ENCODE results near the gene KIFC3. TPM values are rescaled to one million over a fixed set of nuclear protein-coding genes. Genes with fewer than 3 reads are reported as not detected.

Gene KIFC3
- total and polyA plus RNA-seq, 2 of the 13 experiments (the other 11 are each of a cell fraction or from before 2014, with no cell fraction given) = 42.1 to 45.3 TPM

GRCh38 chr16:57734925-57735754 is 67.2 kb downstream of the KIFC3 start (continued):
- peak; percentile 27; the same call in 1 of the 2 replicates for TF ChIP-seq ZBTB49 (CRISPR knock-in tag; IDR thresholded peaks at IDR 0.05; ENCODE audit: borderline replicate concordance)

GRCh38 chr16:57734308-57734924 is 67.9 kb downstream of the KIFC3 start:
- Histone ChIP-seq H3K9ac (ENCODE audit: insufficient read depth, low read depth, low read length) (peak overlapping the region; percentile 86), H3K9me3 (ENCODE audit: low read length) (no peaks in the 10 kb centered on the region), H3K79me2 (ENCODE audit: insufficient read depth, low read length) (no peaks in the 10 kb centered on the region), H3K27me3 (ENCODE audit: control insufficient read depth in 1 of 2, insufficient read depth in 2 of 2, low read length in 2 of 2) (no peaks in the 10 kb centered on the region; a peak in 1 of 5 replicates), H3K4me3 (replicated peaks in 1 of 3; ENCODE audit: insufficient read depth in 1 of 3, low read depth in 2 of 3, low read length in 3 of 3) (peak overlapping the region; percentile 63 to 82 (median 64)), H3K36me3 (replicated peaks in 1 of 2; ENCODE audit: control insufficient read depth in 1 of 2, insufficient read depth in 2 of 2, low read length in 2 of 2) (no peaks in the 10 kb centered on the region), H2AFZ (ENCODE audit: low read length) (no peak overlapping the region), H3K4me2 (ENCODE audit: low read depth, low read length) (peak overlapping the region; percentile 98), H3K4me1 (ENCODE audit: insufficient read depth, low read length) (peaks cover 37% of the 10 kb centered on the region), H4K20me1 (ENCODE audit: insufficient read depth, low read length) (no peaks in the 10 kb centered on the region), H3K27ac (ENCODE audit: extremely low read length, insufficient read depth, low read length) (peak overlapping the region; percentile 81)
- TSS peak; percentile 96 for BruUV-seq (replicated peaks)
- ATAC-seq (no peak), FAIRE-seq (peak; percentile 32), DNase-seq (ENCODE audit: low spot score) (no peak)
- intact Hi-C loops (cut with micrococcal nuclease; ENCODE audit: unreplicated experiment) = loop anchor here (10.0 kb wide), 1 partner anchor 270 kb away; the partner anchor contains the start of genes USB1 and ZNF319
- CTCF ChIA-PET (ENCODE audit: low intra/inter-chr PET ratio, low total read pairs) = interaction anchor here (0.7 kb wide), 1 partner anchor 136 kb away, joined by 3 read pairs; no protein-coding TSS in a partner anchor
- WGBS (ENCODE audit: low lambda C conversion rate) = 76% methylated on average over 12 of the region's 20 CpGs
- POLR2A ChIA-PET = interaction anchor here (0.6 to 3.7 kb wide), 25 partner anchors 8 to 362 kb away, joined by 3 to 41 read pairs (median 7); partner anchors contain the start of genes ADGRG1, ADGRG3, CIAPIN1 and COQ9
- in situ Hi-C loops (cut with HindIII; ENCODE audit: extremely low pct_ligation_motif_present, low pct_unique_long_range_greater_than_20kb) = no loop called here
- TF ChIP-seq CHD2 (IDR thresholded peaks at IDR 0.05; ENCODE audit: low read depth, low read length) (0 out of 2 replicates have a peak, but pooled peaks have one; percentile 51), MAFF (IDR thresholded peaks at IDR 0.05; ENCODE audit: low read depth, low read length) (no peak), MXD4 (CRISPR knock-in tag; IDR thresholded peaks at IDR 0.05) (no peak), FOXM1 (CRISPR knock-in tag; IDR thresholded peaks at IDR 0.05) (no peak), MYPOP (CRISPR knock-in tag; IDR thresholded peaks at IDR 0.05) (0 out of 2 replicates have a peak, but pooled peaks have one; percentile 24), ZNF766 (CRISPR knock-in tag; IDR thresholded peaks at IDR 0.05; ENCODE audit: borderline replicate concordance) (no peak), AHR (CRISPR knock-in tag; IDR thresholded peaks at IDR 0.05) (no peak), ZNF598 (CRISPR knock-in tag; IDR thresholded peaks at IDR 0.05; ENCODE audit: borderline replicate concordance) (no peak), ZNF512B (CRISPR knock-in tag; IDR thresholded peaks at IDR 0.05; ENCODE audit: borderline replicate concordance) (no peak), CEBPG (CRISPR knock-in tag; IDR thresholded peaks at IDR 0.05) (no peak), ZNF276 (CRISPR knock-in tag; IDR thresholded peaks at IDR 0.05; ENCODE audit: low read depth) (no peak)

All from HepG2 (cell line).